Neural progenitor cell (in vitro differentiated cells): Measurements from ENCODE around the gene CHD8. TPM values are rescaled to one million over a fixed set of nuclear protein-coding genes. Genes with fewer than 3 reads are reported as not detected.
A peak's percentile ranks its signal among the peaks of the same experiment; 100 is the strongest.

ENCODE experiments used
- DNase-seq: peaks from one replicate; pipeline ENCODE4 v3.0.0-alpha.2; 2016; ENCODE audit warnings: low spot score
- H2AFZ ChIP-seq: fragments of 200-600 bp; sonication (generic); replicated peaks from 2 replicates; pipeline ENCODE4 v1.6.1; 2016; ENCODE audit warnings: antibody characterized with exemption
- H3F3A ChIP-seq: fragments of 200-600 bp; sonication (generic); 2 replicates; pipeline ENCODE4 v1.6.1; 2016; ENCODE audit warnings: antibody characterized with exemption, low read depth
- H3K27ac ChIP-seq: fragments of 200-600 bp; sonication (generic); 2 replicates; pipeline ENCODE4 v1.5.1; 2016; ENCODE audit warnings: mild to moderate bottlenecking
- H3K27me3 ChIP-seq: fragments of 200-600 bp; sonication (generic); 2 replicates; pipeline ENCODE4 v1.6.1; 2016; ENCODE audit warnings: mild to moderate bottlenecking, moderate library complexity
- H3K36me3 ChIP-seq: fragments of 200-600 bp; sonication (generic); 2 replicates; pipeline ENCODE4 v1.5.1; 2016
- H3K4me1 ChIP-seq: fragments of 200-600 bp; sonication (generic); 2 replicates; pipeline ENCODE4 v1.6.1; 2016; ENCODE audit warnings: mixed run types
- H3K4me2 ChIP-seq: fragments of 200-600 bp; sonication (generic); 2 replicates; pipeline ENCODE4 v1.6.1; 2016
- H3K4me3 ChIP-seq: fragments of 200-600 bp; sonication (generic); 2 replicates; pipeline ENCODE4 v1.5.1; 2016
- H3K79me2 ChIP-seq: fragments of 200-600 bp; sonication (generic); 2 replicates; pipeline ENCODE4 v1.6.1; 2016; ENCODE audit warnings: low read depth
- H3K9ac ChIP-seq: fragments of 200-600 bp; sonication (generic); 2 replicates; pipeline ENCODE4 v1.6.1; 2016
- H3K9me3 ChIP-seq: fragments of 200-600 bp; sonication (generic); 2 replicates; pipeline ENCODE4 v1.5.1; 2016; ENCODE audit warnings: low read depth
- H4K20me1 ChIP-seq: fragments of 200-600 bp; sonication (generic); 2 replicates; pipeline ENCODE4 v1.6.1; 2016; ENCODE audit warnings: low read depth
- H3K27ac Mint-ChIP-seq: 3 replicates; pipeline ENCODE4 v1.8.0; 2021; ENCODE audit warnings: mixed read lengths
- H3K27me3 Mint-ChIP-seq: 2 replicates; pipeline ENCODE4 v1.8.0; 2022; ENCODE audit warnings: low read depth, mild to moderate bottlenecking, inconsistent platforms, moderate library complexity, mixed read lengths; ENCODE audit not compliant: insufficient read depth
- H3K36me3 Mint-ChIP-seq: 3 replicates; pipeline ENCODE4 v1.8.0; 2021; ENCODE audit warnings: mixed read lengths
- H3K4me1 Mint-ChIP-seq: 3 replicates; pipeline ENCODE4 v1.8.0; 2021; ENCODE audit warnings: mixed read lengths
- H3K4me3 Mint-ChIP-seq: 3 replicates; pipeline ENCODE4 v1.8.0; 2021; ENCODE audit warnings: mild to moderate bottlenecking, moderate library complexity, mixed read lengths
- H3K9me3 Mint-ChIP-seq: 3 replicates; pipeline ENCODE4 v1.8.0; 2020; ENCODE audit warnings: mixed read lengths
- EZH2 ChIP-seq: fragments of 200-600 bp; sonication (generic); IDR thresholded peaks from 2 replicates; pipeline ENCODE4 v1.6.1; 2017; ENCODE audit warnings: antibody characterized with exemption, mild to moderate bottlenecking, moderate library complexity
- EZH2phosphoT487 ChIP-seq: fragments of 200-600 bp; sonication (generic); IDR thresholded peaks from 2 replicates; pipeline ENCODE4 v1.6.1; 2017; ENCODE audit warnings: antibody characterized with exemption
- total RNA-seq: library from RNA; depleted of rRNA; stranded (reverse); fragments of >200 nt; gene quantifications from 2 replicates; pipeline ENCODE4 v1.2.3, GENCODE V29; 2015; ENCODE audit warnings: low replicate concordance
- TF ChIP-seq, protein P1 (sequence below): fragments of 200-600 bp; sonication (generic); IDR thresholded peaks from 2 replicates; pipeline ENCODE4 v1.5.1; 2017; ENCODE audit warnings: antibody characterized with exemption, mild to moderate bottlenecking

Gene CHD8
- total RNA-seq, 1 donor from 2014 or later = 72.5 TPM

GRCh38 chr14:21398901-21399300 is 57.0 kb downstream of the CHD8 start:
- DNase-seq = no peak
- Histone ChIP-seq H3K27ac (no peak overlapping the region), H4K20me1 (no peaks in the 10 kb centered on the region), H3K4me3 (no peak overlapping the region), H3K27me3 (no peaks in the 10 kb centered on the region), H3K9ac (no peak overlapping the region), H3F3A (no peaks in the 10 kb centered on the region), H3K4me1 (no peaks in the 10 kb centered on the region), H2AFZ (no peak overlapping the region), H3K9me3 (no peaks in the 10 kb centered on the region), H3K36me3 (peaks cover 49% of the 10 kb centered on the region), H3K79me2 (no peaks in the 10 kb centered on the region), H3K4me2 (no peak overlapping the region)
- peaks cover 61% of the 10 kb centered on the region for H3K36me3 Mint-ChIP-seq
- no peak overlapping the region for H3K4me3 Mint-ChIP-seq
- TF ChIP-seq EZH2 = no peak
- no peak for TF ChIP-seq EZH2phosphoT487
- TF ChIP-seq, protein P1, sequence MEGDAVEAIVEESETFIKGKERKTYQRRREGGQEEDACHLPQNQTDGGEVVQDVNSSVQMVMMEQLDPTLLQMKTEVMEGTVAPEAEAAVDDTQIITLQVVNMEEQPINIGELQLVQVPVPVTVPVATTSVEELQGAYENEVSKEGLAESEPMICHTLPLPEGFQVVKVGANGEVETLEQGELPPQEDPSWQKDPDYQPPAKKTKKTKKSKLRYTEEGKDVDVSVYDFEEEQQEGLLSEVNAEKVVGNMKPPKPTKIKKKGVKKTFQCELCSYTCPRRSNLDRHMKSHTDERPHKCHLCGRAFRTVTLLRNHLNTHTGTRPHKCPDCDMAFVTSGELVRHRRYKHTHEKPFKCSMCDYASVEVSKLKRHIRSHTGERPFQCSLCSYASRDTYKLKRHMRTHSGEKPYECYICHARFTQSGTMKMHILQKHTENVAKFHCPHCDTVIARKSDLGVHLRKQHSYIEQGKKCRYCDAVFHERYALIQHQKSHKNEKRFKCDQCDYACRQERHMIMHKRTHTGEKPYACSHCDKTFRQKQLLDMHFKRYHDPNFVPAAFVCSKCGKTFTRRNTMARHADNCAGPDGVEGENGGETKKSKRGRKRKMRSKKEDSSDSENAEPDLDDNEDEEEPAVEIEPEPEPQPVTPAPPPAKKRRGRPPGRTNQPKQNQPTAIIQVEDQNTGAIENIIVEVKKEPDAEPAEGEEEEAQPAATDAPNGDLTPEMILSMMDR = no peak
- no peak overlapping the region for H3K27ac Mint-ChIP-seq
- no peaks in the 10 kb centered on the region for H3K9me3 Mint-ChIP-seq
- H3K27me3 Mint-ChIP-seq = no peaks in the 10 kb centered on the region
- no peaks in the 10 kb centered on the region for H3K4me1 Mint-ChIP-seq

- Histone ChIP-seq H3K9ac (no peak overlapping the region), H3K4me1 (no peaks in the 10 kb centered on the region), H3K27me3 (no peaks in the 10 kb centered on the region), H2AFZ (no peak overlapping the region), H3F3A (peaks cover 3% of the 10 kb centered on the region), H3K36me3 (peaks cover 47% of the 10 kb centered on the region), H3K27ac (no peak overlapping the region), H3K4me2 (no peak overlapping the region), H3K9me3 (no peaks in the 10 kb centered on the region), H4K20me1 (no peaks in the 10 kb centered on the region), H3K4me3 (no peak overlapping the region), H3K79me2 (no peaks in the 10 kb centered on the region)
- no peaks in the 10 kb centered on the region for H3K27me3 Mint-ChIP-seq
- no peaks in the 10 kb centered on the region for H3K4me1 Mint-ChIP-seq
- DNase-seq = no peak
- TF ChIP-seq, protein P1 = no peak
- TF ChIP-seq EZH2phosphoT487 (no peak), EZH2 (no peak)
- no peak overlapping the region for H3K27ac Mint-ChIP-seq
- H3K4me3 Mint-ChIP-seq = no peak overlapping the region
- peaks cover 63% of the 10 kb centered on the region for H3K36me3 Mint-ChIP-seq
- no peaks in the 10 kb centered on the region for H3K9me3 Mint-ChIP-seq
Observed at GRCh38 chr14:21395450-21395849, 60.5 kb downstream of the CHD8 start.

GRCh38 chr14:21385188-21385904 is 70.6 kb downstream of the CHD8 start:
- Mint-ChIP-seq H3K4me3 (no peak overlapping the region), H3K36me3 (peaks cover 13% of the 10 kb centered on the region), H3K9me3 (no peaks in the 10 kb centered on the region), H3K27me3 (peaks cover 12% of the 10 kb centered on the region), H3K4me1 (peaks cover 24% of the 10 kb centered on the region), H3K27ac (no peak overlapping the region)
- no peak overlapping the region for H3K9ac ChIP-seq
- H3K27ac ChIP-seq = peak overlapping the region; percentile 59
- peak overlapping the region; percentile 86 for H3K4me2 ChIP-seq
- no peaks in the 10 kb centered on the region for H3K9me3 ChIP-seq
- no peak overlapping the region for H2AFZ ChIP-seq
- peak overlapping the region; percentile 79 for H3K4me3 ChIP-seq
- no peaks in the 10 kb centered on the region for H3K27me3 ChIP-seq
- peaks cover 35% of the 10 kb centered on the region for H3K79me2 ChIP-seq
- peaks cover 4% of the 10 kb centered on the region for H3K36me3 ChIP-seq
- H3F3A ChIP-seq = peaks cover 42% of the 10 kb centered on the region
- no peak for TF ChIP-seq EZH2phosphoT487
- TF ChIP-seq, protein P1 = no peak
- TF ChIP-seq EZH2 = no peak
- peak; percentile 8 for DNase-seq
- H3K4me1 ChIP-seq = peaks cover 20% of the 10 kb centered on the region
- H4K20me1 ChIP-seq = peaks cover 27% of the 10 kb centered on the region
